HG03095 (cell line): ENCODE results near the gene LEF1.

Source experiments
- ATAC-seq: cut with Tn5 transposase; IDR thresholded peaks from one replicate; pipeline ENCODE4 v1.9.1; 2021; ENCODE audit warnings: moderate library complexity; ENCODE audit not compliant: unreplicated experiment

Gene LEF1

DNA sequence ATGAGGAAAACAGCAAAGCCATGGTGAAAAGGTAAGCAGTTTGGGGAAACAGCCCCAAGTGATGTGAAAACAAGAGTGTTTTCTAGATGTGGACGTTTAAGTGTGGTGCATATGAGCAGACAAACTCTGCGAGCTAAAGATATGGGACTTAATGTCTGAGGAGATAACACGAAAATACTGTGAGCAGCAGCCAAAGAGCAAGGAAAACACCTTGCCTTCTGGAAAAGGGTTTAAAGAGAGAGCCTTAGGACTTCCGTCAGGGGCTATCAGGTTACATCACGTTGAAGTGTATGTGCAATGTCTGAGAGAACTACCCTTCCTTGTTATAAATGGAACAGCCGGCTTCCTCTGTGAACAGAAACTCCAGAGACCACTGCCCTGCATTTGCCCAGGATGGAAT, 54.2 kb downstream of the LEF1 start:
- ATAC-seq = no peak

DNA sequence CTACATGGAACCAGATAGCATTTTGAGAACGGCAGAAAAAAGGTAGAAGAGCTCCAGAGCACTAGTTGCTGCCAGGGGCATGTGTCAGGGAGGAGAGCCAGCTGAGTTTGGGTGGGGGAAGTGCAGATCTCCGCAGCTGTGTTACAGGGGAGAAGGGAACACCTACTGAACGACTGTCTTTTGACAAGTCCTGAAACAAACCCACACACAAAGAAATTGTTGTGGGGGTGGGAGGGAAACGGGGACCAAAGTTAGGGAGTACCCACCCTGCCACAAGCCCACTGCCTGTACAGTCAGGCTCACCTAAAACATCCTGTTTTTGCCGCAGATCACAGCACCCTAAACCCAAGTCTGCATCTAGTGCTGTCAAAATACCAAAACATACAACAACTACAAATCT, 55.5 kb downstream of the LEF1 start:
- ATAC-seq = no peak

DNA sequence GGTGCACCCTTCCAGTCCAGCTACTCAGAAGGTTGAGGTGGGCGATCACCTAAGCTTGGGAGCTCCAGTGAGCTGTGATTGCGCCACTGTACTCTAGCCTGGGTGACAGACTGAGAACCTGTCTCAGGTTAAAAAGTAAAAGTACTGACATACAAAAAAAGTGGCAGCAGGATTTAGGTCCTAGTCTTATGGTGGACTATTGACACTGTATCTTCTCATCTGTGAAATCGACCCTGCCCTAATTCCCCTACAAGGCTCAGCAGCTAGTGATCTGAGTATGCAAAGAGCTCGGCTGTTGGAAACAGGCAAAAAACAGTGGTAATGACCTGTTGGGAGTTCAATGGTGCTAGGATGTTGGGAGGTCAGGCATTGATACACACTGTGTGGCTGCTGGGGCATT, 57.0 kb downstream of the LEF1 start:
- no peak for ATAC-seq

DNA sequence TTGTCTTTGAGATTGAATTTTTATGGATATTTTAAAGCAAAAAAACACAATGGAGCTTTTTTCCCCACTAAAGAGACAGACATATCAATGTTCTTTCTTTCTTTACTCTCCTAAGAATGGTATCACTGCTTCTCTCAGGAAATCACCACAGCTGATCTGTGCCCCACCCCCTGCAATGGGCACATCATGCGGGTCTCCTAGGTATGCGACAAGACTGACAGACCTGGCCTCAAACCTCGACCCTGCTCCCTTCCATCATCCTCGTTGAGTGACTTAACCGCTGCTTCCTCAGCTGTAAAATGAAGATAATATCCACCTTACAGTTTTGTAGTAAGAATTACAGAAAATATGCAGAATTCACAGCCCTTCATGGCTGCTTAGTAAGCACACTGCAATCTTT, 58.3 kb downstream of the LEF1 start:
- no peak for ATAC-seq

DNA sequence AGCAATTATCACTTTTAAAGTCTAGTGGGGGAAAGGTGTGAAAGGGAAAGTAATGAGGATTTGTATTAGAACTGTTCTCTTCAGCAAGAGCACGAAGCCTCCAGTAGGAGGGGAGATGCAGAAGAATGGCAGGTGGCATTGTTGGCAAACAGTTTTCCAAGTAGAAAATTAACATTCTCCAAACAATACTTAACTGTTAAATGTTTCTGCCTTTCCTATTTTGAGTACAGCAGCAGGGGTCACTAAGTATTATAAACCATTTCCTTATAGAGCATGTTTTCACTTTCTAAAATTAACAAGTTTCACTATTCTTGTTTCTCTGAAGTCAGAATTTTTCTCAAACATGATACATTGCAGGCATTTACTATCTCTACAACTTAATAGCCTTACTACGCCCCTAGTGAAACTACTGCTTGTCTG, 58.7 kb downstream of the LEF1 start:
- ATAC-seq = peak; percentile 81

DNA sequence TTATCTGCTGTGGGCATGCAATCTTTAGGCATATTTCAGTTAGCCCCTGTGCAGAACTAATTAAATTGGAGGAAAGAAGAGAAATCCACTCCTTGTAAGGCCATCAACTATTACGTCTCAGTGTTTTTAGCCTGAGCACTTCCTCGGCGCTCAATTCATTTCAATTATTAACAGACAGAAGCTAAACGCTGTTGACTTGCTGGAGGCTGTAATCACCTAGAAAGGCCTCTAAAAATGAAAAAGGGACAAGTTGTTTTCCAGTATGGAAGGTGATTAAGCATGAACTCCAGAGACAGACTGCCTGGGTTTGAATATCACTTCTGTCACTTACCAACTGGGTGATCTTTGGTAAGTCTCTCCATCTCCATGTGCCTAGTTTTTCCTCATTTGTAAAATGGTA, 59.6 kb downstream of the LEF1 start:
- no peak for ATAC-seq

DNA sequence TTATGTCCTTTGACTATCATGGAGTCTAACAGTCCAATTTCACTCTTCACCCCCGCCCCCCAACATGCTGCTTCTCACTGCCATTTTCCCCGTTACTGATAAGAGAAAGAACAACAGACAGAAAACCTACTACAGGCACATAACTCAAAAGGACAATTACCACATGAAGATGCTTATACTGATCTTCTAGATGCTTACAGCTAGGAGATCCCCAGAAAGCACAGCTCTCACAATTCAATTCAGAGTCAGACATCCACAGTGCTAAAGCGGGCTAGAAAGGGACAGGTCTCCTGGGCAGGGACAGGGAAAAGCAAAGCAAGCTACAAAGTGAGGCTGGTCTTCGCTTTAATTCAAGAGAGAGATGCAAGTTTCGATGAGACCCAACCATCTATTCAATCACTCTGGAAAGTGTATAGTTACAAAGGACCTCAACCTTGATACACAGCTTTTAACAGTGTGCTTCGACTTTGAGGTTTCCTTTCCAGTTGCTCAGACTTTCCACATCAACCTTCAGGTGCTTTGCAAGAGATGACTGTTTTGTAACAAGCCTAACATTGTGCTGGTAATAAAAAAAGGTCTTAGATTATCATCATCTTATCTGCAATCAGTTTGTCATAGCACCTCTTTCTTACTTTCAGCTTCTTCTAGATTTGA, 60.9 kb downstream of the LEF1 start:
- no peak for ATAC-seq

DNA sequence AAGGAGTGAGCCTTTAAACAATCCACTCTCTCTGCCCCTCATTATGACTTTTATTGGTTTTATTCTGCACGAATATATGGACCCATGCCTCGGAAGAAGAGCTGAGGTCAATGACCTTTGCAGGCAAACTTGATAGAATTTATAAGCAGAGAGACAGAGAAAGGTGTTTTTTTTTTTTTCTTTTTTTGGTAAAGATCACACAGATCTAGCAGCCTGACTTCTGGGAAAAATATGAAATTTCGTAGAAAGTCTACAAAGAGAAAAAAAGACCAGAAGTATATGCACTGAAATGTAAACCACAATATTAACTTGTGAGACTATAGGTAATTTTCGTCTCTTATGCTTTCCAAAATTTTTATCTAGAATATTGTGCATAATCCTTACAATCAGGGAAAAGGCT, 61.6 kb downstream of the LEF1 start:
- ATAC-seq = no peak

DNA sequence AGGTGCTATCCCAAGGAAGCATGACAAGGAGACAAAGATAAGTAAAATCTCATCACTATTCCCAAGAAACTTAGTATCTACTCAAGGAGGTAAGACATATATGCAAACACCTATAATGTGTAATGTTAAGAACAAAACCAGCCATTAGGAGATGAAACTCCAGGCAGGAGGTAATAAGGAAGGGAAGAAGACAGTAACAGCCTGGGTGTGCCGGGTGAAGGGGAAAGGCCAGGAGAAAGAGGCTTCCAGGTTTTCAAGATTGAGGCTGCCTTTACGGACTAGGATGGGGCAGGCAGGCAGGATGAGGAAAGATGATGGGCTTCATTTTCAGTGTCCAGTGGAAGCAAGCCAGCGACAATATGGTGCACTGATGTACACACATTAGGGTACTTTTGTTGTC, 62.5 kb downstream of the LEF1 start:
- ATAC-seq = no peak

DNA sequence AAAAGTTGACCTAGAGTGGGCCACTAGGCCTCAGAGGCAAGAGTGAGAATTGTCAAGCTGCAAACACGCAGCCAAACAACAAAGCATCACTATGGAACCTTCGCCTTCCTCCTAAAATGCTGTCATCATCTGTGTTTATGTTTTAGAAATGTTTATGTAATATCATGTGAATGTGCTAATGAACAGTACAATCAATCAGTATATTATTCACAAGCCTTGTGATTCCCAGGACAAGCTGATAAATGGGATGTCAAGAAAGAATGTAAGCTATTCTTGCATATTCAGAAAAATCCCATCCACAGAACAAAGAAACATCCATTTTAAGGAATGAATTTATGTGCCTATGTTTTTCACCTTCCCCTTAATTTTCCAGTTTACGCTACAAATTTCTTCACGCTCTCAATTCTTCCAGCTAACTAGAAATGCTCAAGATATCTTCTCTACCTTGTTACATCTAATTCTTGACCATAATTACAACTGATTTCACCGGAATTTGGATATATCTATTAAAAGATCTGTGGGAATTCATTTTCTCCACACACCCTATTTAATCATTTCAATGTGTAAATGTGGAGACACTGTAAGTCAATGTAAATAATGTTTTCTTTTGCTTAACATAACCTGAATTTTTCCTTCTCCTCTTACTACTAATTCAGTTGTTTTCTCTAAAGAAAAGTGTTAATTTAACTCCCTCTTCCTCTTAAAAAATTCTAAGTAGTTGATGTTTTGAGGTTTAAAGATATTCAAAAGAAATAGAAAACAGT, 65.5 kb downstream of the LEF1 start:
- no peak for ATAC-seq

DNA sequence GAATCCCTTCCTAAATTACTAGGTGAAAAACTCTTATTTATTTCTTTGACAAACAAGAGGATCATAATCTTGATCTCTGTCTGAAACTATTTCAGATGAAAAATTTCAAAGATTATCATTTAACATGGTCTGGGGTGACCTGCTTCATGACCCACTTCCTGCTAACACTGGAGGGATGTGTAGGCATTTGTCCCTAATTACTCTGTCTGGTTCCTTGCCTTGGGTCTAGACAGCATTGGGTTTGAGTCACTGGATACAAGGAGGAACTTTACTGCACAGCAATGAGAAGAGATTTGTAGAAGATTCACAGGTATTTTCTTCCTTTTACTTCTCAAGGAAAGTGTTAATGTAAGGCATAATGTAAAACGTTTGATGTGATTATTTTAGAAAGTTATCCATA, 67.9 kb downstream of the LEF1 start:
- ATAC-seq = no peak

DNA sequence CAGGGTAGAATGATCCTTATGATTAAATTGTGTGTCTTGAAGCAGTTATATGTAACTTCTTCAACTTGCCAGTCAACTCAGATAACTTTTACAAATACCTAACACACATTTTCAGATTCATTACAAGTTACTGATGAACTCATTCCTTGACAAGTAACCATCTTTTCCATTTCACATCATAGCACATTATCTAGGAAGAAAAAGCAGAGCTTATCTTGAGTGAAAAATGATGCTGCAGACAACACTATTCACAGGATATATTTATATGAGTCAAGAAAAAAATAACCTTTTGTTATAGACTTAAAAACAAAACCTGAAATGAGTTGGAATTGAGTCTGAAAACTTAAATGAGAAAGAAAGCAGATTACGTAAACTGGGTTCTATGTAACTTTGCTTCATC, 68.9 kb downstream of the LEF1 start:
- no peak for ATAC-seq

DNA sequence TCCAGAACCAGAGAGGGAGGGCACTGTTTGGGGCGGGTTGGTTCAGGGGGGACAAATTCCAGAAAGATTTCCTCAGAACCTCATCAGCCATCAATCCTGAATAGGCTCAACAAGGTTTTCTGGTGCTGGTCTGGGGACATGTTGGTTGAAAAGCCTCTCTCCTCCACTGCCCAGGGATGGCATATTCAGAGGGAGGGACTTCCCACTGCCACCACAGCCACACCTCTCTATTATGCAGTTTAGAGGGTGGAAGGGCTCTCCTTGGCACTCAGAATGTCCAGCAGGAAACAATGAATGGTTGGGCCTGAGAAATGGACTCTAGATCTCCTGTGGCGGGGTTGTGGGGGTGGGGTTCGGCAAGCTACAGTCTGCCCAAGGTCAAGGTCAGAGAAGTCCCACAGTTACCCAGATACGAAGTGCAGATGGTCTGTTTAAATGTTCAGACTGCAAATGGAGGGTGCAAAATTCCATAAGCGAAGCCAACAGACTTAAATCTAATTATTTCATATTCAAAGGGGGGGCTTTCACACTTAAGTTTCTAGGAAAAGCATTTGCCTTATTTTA, 70.7 kb downstream of the LEF1 start:
- no peak for ATAC-seq

DNA sequence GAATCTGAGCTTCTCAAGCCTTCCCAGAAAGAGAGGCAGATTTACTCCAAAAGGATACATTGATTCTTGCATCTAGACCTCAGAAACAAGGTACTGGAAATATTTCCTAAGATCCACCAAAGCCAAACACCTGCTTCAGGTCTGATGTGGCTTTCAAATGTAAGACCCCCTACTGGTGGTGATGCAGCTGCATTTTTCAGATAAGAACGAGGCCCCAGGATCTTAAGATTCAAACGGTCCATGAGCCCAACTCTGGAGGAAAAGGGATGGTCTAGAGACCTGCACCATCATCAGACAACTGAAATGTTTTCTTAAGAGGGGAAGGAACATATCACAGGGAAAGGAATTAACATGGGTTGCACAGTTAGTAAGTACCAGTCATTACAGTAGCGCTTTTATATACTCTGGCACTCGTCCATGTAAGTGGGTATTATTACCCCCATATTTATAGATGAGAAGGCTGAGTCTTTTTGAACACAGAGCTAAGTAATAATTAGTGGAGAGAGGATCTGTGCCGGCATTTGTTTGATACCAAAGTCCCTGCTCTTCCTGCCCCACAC, 73.7 kb downstream of the LEF1 start:
- ATAC-seq = no peak

DNA sequence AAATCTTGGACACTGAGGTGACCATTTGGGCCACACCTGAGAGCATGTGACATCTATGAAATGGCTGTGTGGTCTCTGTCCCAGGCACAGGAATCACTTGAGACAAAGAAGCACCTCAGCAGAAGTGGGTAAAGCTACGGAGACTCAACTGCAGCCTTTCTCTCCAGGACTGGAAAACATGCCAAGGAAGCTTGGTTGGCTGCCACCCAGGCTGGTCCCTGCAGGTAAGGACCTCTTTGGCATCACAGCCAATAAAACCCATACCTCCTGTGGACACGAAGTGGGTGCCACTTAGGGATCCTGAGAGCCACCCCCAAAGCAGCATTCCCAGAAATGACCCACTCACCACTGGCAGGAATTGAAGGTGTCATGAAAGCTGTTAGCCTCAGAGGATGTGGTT, 74.6 kb downstream of the LEF1 start:
- ATAC-seq = no peak

DNA sequence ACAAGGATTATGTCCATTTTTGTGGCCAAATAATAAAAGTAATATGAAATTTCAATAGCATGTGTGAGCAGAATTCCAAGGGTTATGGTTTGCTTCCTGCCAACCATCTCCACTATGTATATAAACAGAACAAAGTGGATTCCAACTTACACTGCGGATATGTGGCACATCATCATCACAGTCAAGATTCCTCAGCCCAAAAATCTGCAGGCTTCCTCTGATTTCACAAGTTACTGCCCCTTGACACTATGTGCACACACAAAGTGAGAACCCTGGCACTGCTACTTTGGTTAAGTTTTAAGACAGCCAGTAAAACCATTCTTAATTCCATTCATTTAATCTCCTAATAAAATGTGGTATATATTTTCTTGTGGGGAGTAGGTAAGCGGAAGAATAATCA, 76.4 kb downstream of the LEF1 start:
- no peak for ATAC-seq

DNA sequence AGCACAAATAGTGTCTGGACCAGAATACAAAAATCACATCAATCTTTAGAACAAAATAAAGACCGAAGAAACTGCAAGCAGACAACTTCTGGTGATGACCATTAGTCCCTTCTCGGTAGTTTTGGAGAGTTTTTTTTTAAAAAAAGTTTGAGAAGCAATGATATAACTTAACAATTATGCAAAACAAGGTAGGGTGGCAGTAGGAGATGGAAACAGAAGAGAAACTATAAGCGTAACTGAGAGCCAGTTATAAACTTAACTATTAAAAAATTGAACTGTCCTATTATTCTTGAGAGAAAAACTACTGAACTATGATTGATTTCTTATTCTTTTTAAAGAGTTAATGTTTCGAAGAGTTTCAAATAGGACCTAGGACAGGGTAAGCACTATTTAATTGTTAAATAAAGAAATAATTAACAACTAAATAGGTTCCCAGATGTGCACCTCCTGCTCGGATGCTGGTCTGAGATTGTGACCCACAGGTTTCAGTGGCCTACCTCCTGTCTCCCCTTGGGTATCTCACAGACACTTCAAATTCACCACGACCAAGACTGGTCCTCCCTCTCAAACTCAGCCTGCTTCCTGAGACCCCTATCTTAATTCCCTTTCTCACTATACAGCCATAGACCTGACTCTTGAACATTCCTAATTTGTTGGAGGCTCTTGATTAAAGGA, 81.3 kb downstream of the LEF1 start:
- ATAC-seq = peak; percentile 79

DNA sequence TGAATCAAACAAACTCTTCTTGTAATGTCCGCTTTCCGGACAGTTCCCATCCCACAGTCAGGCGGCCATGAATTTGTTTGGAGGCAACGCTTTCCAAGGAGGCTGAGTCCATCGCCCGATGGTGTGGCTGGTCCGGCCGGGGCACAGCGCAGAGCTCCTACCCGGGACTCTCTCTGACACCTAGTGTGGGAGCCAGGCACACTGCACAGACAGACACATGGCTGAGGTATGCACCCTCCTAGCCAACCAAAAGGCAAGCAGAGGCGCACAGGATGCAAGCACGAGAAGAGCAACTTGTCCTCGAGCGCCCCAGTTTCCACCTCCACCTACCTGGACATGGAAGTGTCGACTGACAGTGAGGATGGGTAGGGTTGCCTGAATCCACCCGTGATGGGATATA, 87.5 kb downstream of the LEF1 start:
- ATAC-seq = no peak

DNA sequence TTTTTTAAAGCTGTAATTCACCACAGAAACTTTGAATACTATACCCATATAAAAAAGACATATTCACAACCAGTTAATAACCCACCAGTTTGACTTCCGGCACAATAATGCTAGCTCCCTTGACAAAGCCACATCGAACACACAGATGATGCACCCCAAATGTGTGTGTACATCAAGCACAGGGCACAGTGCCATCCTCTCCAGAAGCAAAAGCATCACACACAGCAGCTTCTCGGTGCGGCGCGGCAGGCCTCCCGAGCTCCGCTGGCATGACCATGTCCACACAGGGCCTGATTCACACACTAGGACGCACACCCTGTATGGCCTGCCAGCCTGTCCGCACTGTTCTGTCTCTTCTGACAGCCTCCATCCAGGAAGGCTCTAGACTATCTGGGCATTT, 88.0 kb downstream of the LEF1 start:
- no peak for ATAC-seq

DNA sequence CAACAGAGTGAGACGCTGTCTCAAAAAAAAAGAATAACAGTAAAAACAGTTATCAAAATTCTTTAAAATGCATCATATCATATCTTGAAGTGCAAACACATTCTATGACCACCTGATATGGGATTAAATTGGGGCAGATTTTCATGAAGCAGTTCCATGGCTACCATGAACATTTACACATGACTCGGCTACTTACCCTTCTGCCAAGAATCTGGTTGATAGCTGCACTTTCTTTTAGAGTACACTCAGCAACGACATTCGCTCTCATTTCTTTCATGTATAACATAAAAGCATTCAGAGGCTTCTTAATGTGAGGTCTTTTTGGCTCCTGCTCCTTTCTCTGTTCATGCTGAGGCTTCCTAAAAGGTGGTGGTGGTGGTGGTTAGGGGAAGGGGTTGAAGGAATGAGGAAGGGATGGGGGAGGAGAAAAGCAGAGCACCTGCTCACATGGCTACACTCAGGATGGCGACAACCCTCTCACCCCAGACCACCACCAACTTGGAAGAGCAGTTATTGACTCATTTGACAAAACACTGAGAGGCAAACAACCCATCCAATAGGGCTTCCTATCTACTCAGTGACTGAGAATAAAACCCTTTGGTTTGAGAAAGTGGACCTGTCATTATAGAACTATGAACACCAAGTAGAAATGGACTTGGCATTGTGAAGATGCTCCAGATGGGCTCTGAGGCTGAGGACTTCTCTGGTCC, 90.6 kb downstream of the LEF1 start:
- no peak for ATAC-seq

DNA sequence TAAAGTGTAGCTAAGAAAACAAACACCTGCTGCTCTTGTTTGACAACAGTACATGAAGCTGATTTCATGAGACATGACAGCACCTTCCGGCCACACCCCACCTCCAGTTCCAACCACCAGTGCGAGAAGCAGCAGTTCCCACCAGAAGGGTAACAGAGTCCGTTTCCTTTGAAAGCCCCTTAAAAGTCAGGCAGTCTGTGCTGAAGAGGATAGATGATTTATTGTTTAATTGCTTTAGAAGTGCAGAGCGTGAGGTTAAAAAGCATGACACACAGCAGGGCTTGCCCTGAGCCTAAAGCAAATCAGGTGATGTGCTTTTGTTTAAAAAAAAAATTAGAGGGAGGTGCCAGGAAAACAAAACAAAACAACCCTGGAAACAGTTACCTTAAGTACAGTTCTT, 96.4 kb downstream of the LEF1 start:
- ATAC-seq = no peak
